Measurements from ENCODE around the gene SLC5A10. TPM values are rescaled to one million over a fixed set of nuclear protein-coding genes. Genes with fewer than 3 reads are reported as not detected.

The SLC5A10 gene
- total RNA-seq, 1 experiment from 2014 or later, result not detected

GRCh38 chr17:18965530-18966236, 13.7 kb downstream of the SLC5A10 start:
- Histone ChIP-seq H3K4me3 (ENCODE audit: low read depth, low read length, poor library complexity, severe bottlenecking) (no peak overlapping the region), H3K27me3 (replicated peaks; ENCODE audit: insufficient read depth, low read depth, low read length, poor library complexity) (no peaks in the 10 kb centered on the region), H3K9me3 (ENCODE audit: low read depth, low read length, poor library complexity, severe bottlenecking) (no peaks in the 10 kb centered on the region), H3K4me1 (ENCODE audit: insufficient read depth, low read length, poor library complexity, severe bottlenecking) (peaks cover 6% of the 10 kb centered on the region), H3K36me3 (ENCODE audit: insufficient read depth, low read length, poor library complexity, severe bottlenecking) (no peaks in the 10 kb centered on the region), H3K27ac (ENCODE audit: low read depth, low read length, poor library complexity, severe bottlenecking) (no peak overlapping the region)
- no peak for DNase-seq (ENCODE audit: low spot score)
- intact Hi-C loops (cut with micrococcal nuclease; ENCODE audit: unreplicated experiment), result no loop called here
- no TSS peak for BruUV-seq (replicated peaks)
- ChIA-PET CTCF (no interaction called here), POLR2A (ENCODE audit: low non-redundant PET) (no interaction called here)
- no peak for TF ChIP-seq EZH2 (IDR thresholded peaks at IDR 0.05; ENCODE audit: borderline replicate concordance, low read depth, low read length, poor library complexity, severe bottlenecking)
- no peak for TF ChIP-seq CTCF (conservative IDR thresholded peaks at IDR 0.05; ENCODE audit: low read depth, low read length)

- no peaks in the 10 kb centered on the region for H3K9me3 ChIP-seq (ENCODE audit: low read depth, low read length, poor library complexity, severe bottlenecking)
- no peak overlapping the region for H3K27ac ChIP-seq (ENCODE audit: low read depth, low read length, poor library complexity, severe bottlenecking)
- no TSS peak for BruUV-seq (replicated peaks)
- no peak overlapping the region for H3K4me3 ChIP-seq (ENCODE audit: low read depth, low read length, poor library complexity, severe bottlenecking)
- H3K27me3 ChIP-seq (replicated peaks; ENCODE audit: insufficient read depth, low read depth, low read length, poor library complexity), result no peaks in the 10 kb centered on the region
- no peaks in the 10 kb centered on the region for H3K36me3 ChIP-seq (ENCODE audit: insufficient read depth, low read length, poor library complexity, severe bottlenecking)
- DNase-seq (ENCODE audit: low spot score), result peak; percentile 23
- H3K4me1 ChIP-seq (ENCODE audit: insufficient read depth, low read length, poor library complexity, severe bottlenecking), result peaks cover 6% of the 10 kb centered on the region
- ChIA-PET CTCF (no interaction called here), POLR2A (ENCODE audit: low non-redundant PET) (no interaction called here)
- TF ChIP-seq EZH2 (IDR thresholded peaks at IDR 0.05; ENCODE audit: borderline replicate concordance, low read depth, low read length, poor library complexity, severe bottlenecking) (no peak), CTCF (conservative IDR thresholded peaks at IDR 0.05; ENCODE audit: low read depth, low read length) (no peak)
- intact Hi-C loops (cut with micrococcal nuclease; ENCODE audit: unreplicated experiment), result no loop called here
Measured at GRCh38 chr17:18966831-18967624, 15.1 kb downstream of the SLC5A10 start.

- Histone ChIP-seq H3K36me3 (ENCODE audit: insufficient read depth, low read length, poor library complexity, severe bottlenecking) (no peaks in the 10 kb centered on the region), H3K27ac (ENCODE audit: low read depth, low read length, poor library complexity, severe bottlenecking) (peak overlapping the region; percentile 30), H3K9me3 (ENCODE audit: low read depth, low read length, poor library complexity, severe bottlenecking) (no peaks in the 10 kb centered on the region), H3K4me3 (ENCODE audit: low read depth, low read length, poor library complexity, severe bottlenecking) (no peak overlapping the region), H3K27me3 (replicated peaks; ENCODE audit: insufficient read depth, low read depth, low read length, poor library complexity) (no peaks in the 10 kb centered on the region), H3K4me1 (ENCODE audit: insufficient read depth, low read length, poor library complexity, severe bottlenecking) (peaks cover 6% of the 10 kb centered on the region)
- no peak for DNase-seq (ENCODE audit: low spot score)
- ChIA-PET CTCF (no interaction called here), POLR2A (ENCODE audit: low non-redundant PET) (no interaction called here)
- BruUV-seq (replicated peaks), result no TSS peak
- no peak for TF ChIP-seq EZH2 (IDR thresholded peaks at IDR 0.05; ENCODE audit: borderline replicate concordance, low read depth, low read length, poor library complexity, severe bottlenecking)
- TF ChIP-seq CTCF (conservative IDR thresholded peaks at IDR 0.05; ENCODE audit: low read depth, low read length), result no peak
- intact Hi-C loops (cut with micrococcal nuclease; ENCODE audit: unreplicated experiment), result no loop called here
Measured at GRCh38 chr17:18967916-18968315, 16.0 kb downstream of the SLC5A10 start.

Measured in A673 (cell line).